ENCODE data around the gene BPIFB1. TPM values are rescaled to one million over a fixed set of nuclear protein-coding genes. Genes with fewer than 3 reads are reported as not detected.

The BPIFB1 gene
- total and polyA plus RNA-seq, 2 of the 8 experiments (the other 6 are each of a cell fraction or from before 2014, with no cell fraction given), result not detected

DNA sequence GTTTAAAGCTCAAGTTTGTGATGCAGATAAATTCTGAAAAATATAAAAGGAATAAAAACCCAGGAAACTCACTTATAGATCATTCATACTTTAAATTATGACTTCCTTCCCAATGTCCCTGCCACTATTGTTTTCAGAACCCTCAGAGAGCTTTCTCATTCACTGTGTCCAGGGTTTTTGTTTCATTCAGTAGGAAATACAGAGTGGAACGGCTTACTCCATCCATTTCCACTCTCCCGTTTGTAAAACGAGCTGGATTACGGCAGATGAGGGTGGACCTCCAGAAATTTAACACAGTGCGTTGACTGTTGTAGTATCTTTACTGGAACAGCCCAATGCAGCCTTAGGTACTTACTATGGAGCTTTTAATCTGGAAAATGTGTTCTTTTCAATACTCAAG is 23.6 kb upstream of the BPIFB1 start (continued):
- TF ChIP-seq, protein P1, sequence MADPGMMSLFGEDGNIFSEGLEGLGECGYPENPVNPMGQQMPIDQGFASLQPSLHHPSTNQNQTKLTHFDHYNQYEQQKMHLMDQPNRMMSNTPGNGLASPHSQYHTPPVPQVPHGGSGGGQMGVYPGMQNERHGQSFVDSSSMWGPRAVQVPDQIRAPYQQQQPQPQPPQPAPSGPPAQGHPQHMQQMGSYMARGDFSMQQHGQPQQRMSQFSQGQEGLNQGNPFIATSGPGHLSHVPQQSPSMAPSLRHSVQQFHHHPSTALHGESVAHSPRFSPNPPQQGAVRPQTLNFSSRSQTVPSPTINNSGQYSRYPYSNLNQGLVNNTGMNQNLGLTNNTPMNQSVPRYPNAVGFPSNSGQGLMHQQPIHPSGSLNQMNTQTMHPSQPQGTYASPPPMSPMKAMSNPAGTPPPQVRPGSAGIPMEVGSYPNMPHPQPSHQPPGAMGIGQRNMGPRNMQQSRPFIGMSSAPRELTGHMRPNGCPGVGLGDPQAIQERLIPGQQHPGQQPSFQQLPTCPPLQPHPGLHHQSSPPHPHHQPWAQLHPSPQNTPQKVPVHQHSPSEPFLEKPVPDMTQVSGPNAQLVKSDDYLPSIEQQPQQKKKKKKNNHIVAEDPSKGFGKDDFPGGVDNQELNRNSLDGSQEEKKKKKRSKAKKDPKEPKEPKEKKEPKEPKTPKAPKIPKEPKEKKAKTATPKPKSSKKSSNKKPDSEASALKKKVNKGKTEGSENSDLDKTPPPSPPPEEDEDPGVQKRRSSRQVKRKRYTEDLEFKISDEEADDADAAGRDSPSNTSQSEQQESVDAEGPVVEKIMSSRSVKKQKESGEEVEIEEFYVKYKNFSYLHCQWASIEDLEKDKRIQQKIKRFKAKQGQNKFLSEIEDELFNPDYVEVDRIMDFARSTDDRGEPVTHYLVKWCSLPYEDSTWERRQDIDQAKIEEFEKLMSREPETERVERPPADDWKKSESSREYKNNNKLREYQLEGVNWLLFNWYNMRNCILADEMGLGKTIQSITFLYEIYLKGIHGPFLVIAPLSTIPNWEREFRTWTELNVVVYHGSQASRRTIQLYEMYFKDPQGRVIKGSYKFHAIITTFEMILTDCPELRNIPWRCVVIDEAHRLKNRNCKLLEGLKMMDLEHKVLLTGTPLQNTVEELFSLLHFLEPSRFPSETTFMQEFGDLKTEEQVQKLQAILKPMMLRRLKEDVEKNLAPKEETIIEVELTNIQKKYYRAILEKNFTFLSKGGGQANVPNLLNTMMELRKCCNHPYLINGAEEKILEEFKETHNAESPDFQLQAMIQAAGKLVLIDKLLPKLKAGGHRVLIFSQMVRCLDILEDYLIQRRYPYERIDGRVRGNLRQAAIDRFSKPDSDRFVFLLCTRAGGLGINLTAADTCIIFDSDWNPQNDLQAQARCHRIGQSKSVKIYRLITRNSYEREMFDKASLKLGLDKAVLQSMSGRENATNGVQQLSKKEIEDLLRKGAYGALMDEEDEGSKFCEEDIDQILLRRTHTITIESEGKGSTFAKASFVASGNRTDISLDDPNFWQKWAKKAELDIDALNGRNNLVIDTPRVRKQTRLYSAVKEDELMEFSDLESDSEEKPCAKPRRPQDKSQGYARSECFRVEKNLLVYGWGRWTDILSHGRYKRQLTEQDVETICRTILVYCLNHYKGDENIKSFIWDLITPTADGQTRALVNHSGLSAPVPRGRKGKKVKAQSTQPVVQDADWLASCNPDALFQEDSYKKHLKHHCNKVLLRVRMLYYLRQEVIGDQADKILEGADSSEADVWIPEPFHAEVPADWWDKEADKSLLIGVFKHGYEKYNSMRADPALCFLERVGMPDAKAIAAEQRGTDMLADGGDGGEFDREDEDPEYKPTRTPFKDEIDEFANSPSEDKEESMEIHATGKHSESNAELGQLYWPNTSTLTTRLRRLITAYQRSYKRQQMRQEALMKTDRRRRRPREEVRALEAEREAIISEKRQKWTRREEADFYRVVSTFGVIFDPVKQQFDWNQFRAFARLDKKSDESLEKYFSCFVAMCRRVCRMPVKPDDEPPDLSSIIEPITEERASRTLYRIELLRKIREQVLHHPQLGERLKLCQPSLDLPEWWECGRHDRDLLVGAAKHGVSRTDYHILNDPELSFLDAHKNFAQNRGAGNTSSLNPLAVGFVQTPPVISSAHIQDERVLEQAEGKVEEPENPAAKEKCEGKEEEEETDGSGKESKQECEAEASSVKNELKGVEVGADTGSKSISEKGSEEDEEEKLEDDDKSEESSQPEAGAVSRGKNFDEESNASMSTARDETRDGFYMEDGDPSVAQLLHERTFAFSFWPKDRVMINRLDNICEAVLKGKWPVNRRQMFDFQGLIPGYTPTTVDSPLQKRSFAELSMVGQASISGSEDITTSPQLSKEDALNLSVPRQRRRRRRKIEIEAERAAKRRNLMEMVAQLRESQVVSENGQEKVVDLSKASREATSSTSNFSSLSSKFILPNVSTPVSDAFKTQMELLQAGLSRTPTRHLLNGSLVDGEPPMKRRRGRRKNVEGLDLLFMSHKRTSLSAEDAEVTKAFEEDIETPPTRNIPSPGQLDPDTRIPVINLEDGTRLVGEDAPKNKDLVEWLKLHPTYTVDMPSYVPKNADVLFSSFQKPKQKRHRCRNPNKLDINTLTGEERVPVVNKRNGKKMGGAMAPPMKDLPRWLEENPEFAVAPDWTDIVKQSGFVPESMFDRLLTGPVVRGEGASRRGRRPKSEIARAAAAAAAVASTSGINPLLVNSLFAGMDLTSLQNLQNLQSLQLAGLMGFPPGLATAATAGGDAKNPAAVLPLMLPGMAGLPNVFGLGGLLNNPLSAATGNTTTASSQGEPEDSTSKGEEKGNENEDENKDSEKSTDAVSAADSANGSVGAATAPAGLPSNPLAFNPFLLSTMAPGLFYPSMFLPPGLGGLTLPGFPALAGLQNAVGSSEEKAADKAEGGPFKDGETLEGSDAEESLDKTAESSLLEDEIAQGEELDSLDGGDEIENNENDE (IDR thresholded peaks at IDR 0.05; ENCODE audit: insufficient replicate concordance, low read length), result no peak
- no peak for TF ChIP-seq TEAD4 (IDR thresholded peaks at IDR 0.05; ENCODE audit: low read depth, low read length)
- no peak for TF ChIP-seq SP1 (IDR thresholded peaks at IDR 0.05; ENCODE audit: low read depth, low read length)
- TF ChIP-seq HDAC2 (IDR thresholded peaks at IDR 0.05; ENCODE audit: borderline replicate concordance in 1 of 2, low read depth in 2 of 2, low read length in 2 of 2), result no peak

Data from H1 (cell line).